GM23248 (cell line): ENCODE measurements around the gene WDR62. TPM values are rescaled to one million over a fixed set of nuclear protein-coding genes. Genes with fewer than 3 reads are reported as not detected.

ENCODE experiments used
- DNase-seq: peaks from one replicate; pipeline ENCODE4 v3.0.0-alpha.2; 2015
- H2AFZ ChIP-seq: fragments of 200-600 bp; sonication (generic); 2 replicates; pipeline ENCODE4 v1.6.1; 2016; ENCODE audit warnings: antibody characterized with exemption
- H3F3A ChIP-seq: fragments of 200-600 bp; sonication (generic); 2 replicates; pipeline ENCODE4 v1.6.1; 2016; ENCODE audit warnings: mild to moderate bottlenecking, antibody characterized with exemption, mixed run types; ENCODE audit not compliant: insufficient read depth
- H3K27ac ChIP-seq: fragments of 200-600 bp; sonication (generic); 2 replicates; pipeline ENCODE4 v1.5.1; 2016; ENCODE audit warnings: mild to moderate bottlenecking
- H3K27me3 ChIP-seq: fragments of 200-600 bp; sonication (generic); replicated peaks from 2 replicates; pipeline ENCODE4 v1.6.1; 2016; ENCODE audit warnings: mild to moderate bottlenecking; ENCODE audit not compliant: insufficient read depth
- H3K36me3 ChIP-seq: fragments of 200-600 bp; sonication (generic); 2 replicates; pipeline ENCODE4 v1.6.1; 2016; ENCODE audit warnings: low read depth, mild to moderate bottlenecking
- H3K4me1 ChIP-seq: fragments of 200-600 bp; sonication (generic); 2 replicates; pipeline ENCODE4 v1.6.1; 2016; ENCODE audit warnings: mild to moderate bottlenecking; ENCODE audit not compliant: insufficient read depth
- H3K4me2 ChIP-seq: fragments of 200-600 bp; sonication (generic); one replicate; pipeline ENCODE4 v1.6.1; 2016; ENCODE audit warnings: mild to moderate bottlenecking; ENCODE audit not compliant: unreplicated experiment
- H3K4me3 ChIP-seq: fragments of 200-600 bp; sonication (generic); 2 replicates; pipeline ENCODE4 v1.5.1; 2016; ENCODE audit warnings: mild to moderate bottlenecking
- H3K79me2 ChIP-seq: fragments of 200-600 bp; sonication (generic); 2 replicates; pipeline ENCODE4 v1.6.1; 2016; ENCODE audit warnings: mild to moderate bottlenecking; ENCODE audit not compliant: insufficient read depth
- H3K9ac ChIP-seq: fragments of 200-600 bp; sonication (generic); 2 replicates; pipeline ENCODE4 v1.6.1; 2016; ENCODE audit warnings: mild to moderate bottlenecking
- H3K9me2 ChIP-seq: fragments of 200-600 bp; sonication (generic); 2 replicates; pipeline ENCODE4 v1.6.1; 2016; ENCODE audit warnings: mixed run types, mild to moderate bottlenecking, moderate library complexity; ENCODE audit not compliant: insufficient read depth
- H3K9me3 ChIP-seq: fragments of 200-600 bp; sonication (generic); one replicate; pipeline ENCODE4 v1.6.1; 2017; ENCODE audit warnings: low read depth
- H4K20me1 ChIP-seq: fragments of 200-600 bp; sonication (generic); 2 replicates; pipeline ENCODE4 v1.6.0; 2016; ENCODE audit not compliant: insufficient read depth
- EZH2 ChIP-seq: fragments of 200-600 bp; sonication (generic); IDR thresholded peaks from 2 replicates; pipeline ENCODE4 v1.6.1; 2018; ENCODE audit warnings: antibody characterized with exemption, mild to moderate bottlenecking; ENCODE audit not compliant: insufficient read depth, poor library complexity, severe bottlenecking
- EZH2phosphoT487 ChIP-seq: fragments of 200-600 bp; sonication (generic); IDR thresholded peaks from 2 replicates; pipeline ENCODE4 v1.6.1; 2018; ENCODE audit warnings: antibody characterized with exemption, moderate library complexity, mild to moderate bottlenecking, low read depth; ENCODE audit not compliant: insufficient read depth
- WGBS, 2 experiments: methylation state at CpG; one replicate each; pipeline ENCODE4 v1.1.6; 2015 to 2017; ENCODE audit warnings: low lambda C conversion rate in 2 of 2, low coverage in 1 of 2; ENCODE audit errors: missing lambda C conversion rate in 2 of 2; 5-methylcytosine and 5-hydroxymethylcytosine counted together
- in situ Hi-C: fragments of 300-500 bp; cut with MboI; formaldehyde crosslinking; loops from 2 replicates; pipeline ENCODE4 v1.15.0; 2020
- polyA plus RNA-seq: library from polyadenylated mRNA; unstranded; fragments of >200 nt; fragmentation: Nextera tagmentation; extraction: Ambion mirVana; gene quantifications from 2 replicates; pipeline ENCODE4 v1.2.1, GENCODE V29; 2016
- total RNA-seq: library from RNA; depleted of rRNA; stranded (reverse); fragments of >200 nt; shearing (Covaris generic); gene quantifications from 2 replicates; pipeline ENCODE4 v1.2.3, GENCODE V29; 2014

WDR62 gene
- total and polyA plus RNA-seq, 2 experiments from 2014 or later: 2.7 to 2.8 TPM

- H3K27ac ChIP-seq: no peak overlapping the region
- peaks cover 7% of the 10 kb centered on the region; the same call in 1 of the 2 replicates for H3K4me1 ChIP-seq
- no peak overlapping the region for H2AFZ ChIP-seq
- H3K9ac ChIP-seq: no peak overlapping the region
- H3K9me2 ChIP-seq: no peaks in the 10 kb centered on the region
- no peak overlapping the region for H3K4me3 ChIP-seq
- DNase-seq: no peak
- 89 to 95% methylated on average over 6 of the region's 6 CpGs for WGBS, 2 experiments
- H3K36me3 ChIP-seq: no peaks in the 10 kb centered on the region
- H3F3A ChIP-seq: no peaks in the 10 kb centered on the region
- no peaks in the 10 kb centered on the region for H3K27me3 ChIP-seq
- no peak for TF ChIP-seq EZH2phosphoT487
- TF ChIP-seq EZH2: no peak
- H3K9me3 ChIP-seq: no peaks in the 10 kb centered on the region
- in situ Hi-C loops: no loop called here
- H3K79me2 ChIP-seq: no peaks in the 10 kb centered on the region
- H4K20me1 ChIP-seq: no peaks in the 10 kb centered on the region
- H3K4me2 ChIP-seq: no peak overlapping the region
Measured at GRCh38 chr19:36097036-36097435, 42.3 kb downstream of the WDR62 start.

- no peaks in the 10 kb centered on the region for H3K4me1 ChIP-seq
- no peaks in the 10 kb centered on the region for H3F3A ChIP-seq
- in situ Hi-C loops: no loop called here
- TF ChIP-seq EZH2phosphoT487: no peak
- TF ChIP-seq EZH2: no peak
- H3K9me3 ChIP-seq: no peaks in the 10 kb centered on the region
- H3K36me3 ChIP-seq: no peaks in the 10 kb centered on the region
- H3K27ac ChIP-seq: no peak overlapping the region
- H3K9me2 ChIP-seq: no peaks in the 10 kb centered on the region
- DNase-seq: no peak
- H3K4me2 ChIP-seq: no peak overlapping the region
- H3K27me3 ChIP-seq: no peaks in the 10 kb centered on the region
- 89 to 92% methylated on average over 19 of the region's 19 CpGs for WGBS, 2 experiments
- no peaks in the 10 kb centered on the region for H4K20me1 ChIP-seq
- no peaks in the 10 kb centered on the region for H3K79me2 ChIP-seq
- H2AFZ ChIP-seq: no peak overlapping the region
- no peak overlapping the region for H3K9ac ChIP-seq
- H3K4me3 ChIP-seq: no peak overlapping the region
Measured at GRCh38 chr19:36099166-36099785, 44.6 kb downstream of the WDR62 start.

GRCh38 chr19:36100476-36100875 lies 45.8 kb downstream of the WDR62 start:
- Histone ChIP-seq H3K4me3 (no peak overlapping the region), H2AFZ (no peak overlapping the region), H3K4me1 (no peaks in the 10 kb centered on the region), H4K20me1 (no peaks in the 10 kb centered on the region), H3K9me2 (no peaks in the 10 kb centered on the region), H3K9ac (no peak overlapping the region), H3K36me3 (no peaks in the 10 kb centered on the region), H3K79me2 (no peaks in the 10 kb centered on the region), H3K9me3 (no peaks in the 10 kb centered on the region), H3K27me3 (no peaks in the 10 kb centered on the region), H3K4me2 (no peak overlapping the region), H3F3A (no peaks in the 10 kb centered on the region), H3K27ac (no peak overlapping the region)
- 100% methylated on average over 3 to 5 of the region's 5 CpGs for WGBS, 2 experiments
- in situ Hi-C loops: no loop called here
- no peak for TF ChIP-seq EZH2
- TF ChIP-seq EZH2phosphoT487: no peak
- no peak for DNase-seq

- 90% methylated on average over 27 of the region's 27 CpGs for WGBS, 2 experiments
- Histone ChIP-seq H3K9ac (no peak overlapping the region), H4K20me1 (no peaks in the 10 kb centered on the region), H3K27me3 (no peaks in the 10 kb centered on the region), H3F3A (no peaks in the 10 kb centered on the region), H3K9me3 (no peaks in the 10 kb centered on the region), H3K27ac (no peak overlapping the region), H3K79me2 (no peaks in the 10 kb centered on the region), H3K4me3 (no peak overlapping the region), H3K4me2 (no peak overlapping the region), H3K4me1 (no peaks in the 10 kb centered on the region), H3K36me3 (no peaks in the 10 kb centered on the region), H3K9me2 (no peaks in the 10 kb centered on the region), H2AFZ (no peak overlapping the region)
- TF ChIP-seq EZH2 (no peak), EZH2phosphoT487 (no peak)
- in situ Hi-C loops: no loop called here
- no peak for DNase-seq
Measured at GRCh38 chr19:36101550-36102327, 47.0 kb downstream of the WDR62 start.
